ENCODE results near the gene THRSP.
"Not testable (repeated sequence)": the region's sequence is repeated elsewhere in the genome, so short reads cannot be mapped to it uniquely, and the experiment has no call there.

THRSP gene

DNA sequence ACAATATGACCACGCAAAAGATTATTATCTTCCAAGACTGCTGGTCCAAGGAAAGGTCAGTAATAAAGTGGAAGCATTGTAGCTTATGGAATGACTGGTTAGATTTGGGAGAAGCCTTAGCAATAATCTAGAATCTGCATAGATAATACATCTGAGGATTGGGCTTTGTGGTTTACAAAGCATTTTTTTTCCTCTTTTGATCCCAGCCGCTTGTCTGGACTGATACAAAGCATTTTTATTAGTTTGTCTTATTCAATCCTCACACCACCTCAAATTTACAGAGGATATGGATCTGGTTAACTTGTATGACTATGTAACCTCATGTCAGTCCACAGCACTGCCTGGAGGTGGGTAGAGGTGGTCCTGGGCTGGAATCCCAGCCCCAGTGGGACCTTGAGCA, 990 bp upstream of the THRSP start:
- no peak overlapping the region for H3K27ac Mint-ChIP-seq
- H3K36me3 Mint-ChIP-seq (ENCODE audit: insufficient read depth): peaks cover 7% of the 10 kb centered on the region
- H3K4me1 Mint-ChIP-seq (ENCODE audit: low read depth in 2 of 2): peaks cover 0 to 3% of the 10 kb centered on the region in 2 donors
- ATAC-seq (replicated peaks) (no peak), DNase-seq (no peak)
- no peak overlapping the region for H3K4me3 Mint-ChIP-seq
- H3K27me3 Mint-ChIP-seq: no peaks in the 10 kb centered on the region
- H3K9me3 Mint-ChIP-seq: no peaks in the 10 kb centered on the region

DNA sequence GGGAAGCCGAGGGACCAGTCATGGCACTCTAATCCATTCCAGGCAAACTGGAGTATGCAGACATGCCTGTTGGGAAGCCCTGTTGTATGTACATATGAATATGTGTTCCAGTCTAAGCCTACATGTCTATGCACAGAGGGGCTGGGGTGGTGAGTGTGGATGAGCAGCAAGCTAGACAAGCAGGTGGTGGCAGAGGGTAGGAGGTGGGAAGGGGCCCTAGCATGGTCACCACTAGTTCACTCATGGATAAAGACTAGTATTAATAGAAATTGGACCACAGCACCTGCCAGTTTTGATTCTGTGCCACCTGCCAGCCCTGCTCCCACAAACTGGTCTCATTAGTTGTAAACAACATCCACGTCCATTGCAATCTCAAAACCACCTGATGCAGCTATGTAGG, 1.5 kb downstream of the THRSP start:
- Mint-ChIP-seq H3K4me1 (ENCODE audit: low read depth in 2 of 2) (peaks cover 0 to 4% of the 10 kb centered on the region in 2 donors), H3K9me3 (no peaks in the 10 kb centered on the region), H3K4me3 (no peak overlapping the region), H3K27ac (no peak overlapping the region), H3K27me3 (no peaks in the 10 kb centered on the region), H3K36me3 (ENCODE audit: insufficient read depth) (peaks cover 29% of the 10 kb centered on the region)
- no peak for DNase-seq
- ATAC-seq (replicated peaks): no peak

DNA sequence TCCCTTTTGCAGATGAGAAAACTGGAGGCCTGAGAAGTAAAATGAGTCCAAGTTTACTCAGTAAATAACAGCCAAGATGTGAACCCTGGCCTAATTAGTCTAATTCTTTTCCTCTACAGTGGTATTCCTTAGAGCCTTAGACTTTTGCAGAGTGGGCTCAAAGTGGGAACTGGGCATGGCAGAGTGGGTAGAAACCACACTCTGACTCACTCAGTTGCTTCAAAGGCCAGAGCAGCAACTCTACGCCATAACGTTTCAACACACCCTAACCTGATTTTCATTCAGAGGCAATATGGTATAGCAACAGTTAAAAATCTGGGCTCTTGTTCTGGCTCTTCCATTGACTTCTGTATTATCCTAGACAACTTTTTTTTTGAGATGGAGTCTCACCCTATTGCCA, 2.8 kb downstream of the THRSP start:
- DNase-seq (no peak), ATAC-seq (replicated peaks) (no peak)
- Mint-ChIP-seq H3K27me3 (no peaks in the 10 kb centered on the region), H3K27ac (no peak overlapping the region), H3K4me3 (no peak overlapping the region), H3K4me1 (ENCODE audit: low read depth in 2 of 2) (peaks cover 0 to 4% of the 10 kb centered on the region in 2 donors), H3K9me3 (no peaks in the 10 kb centered on the region), H3K36me3 (ENCODE audit: insufficient read depth) (peaks cover 42% of the 10 kb centered on the region)

DNA sequence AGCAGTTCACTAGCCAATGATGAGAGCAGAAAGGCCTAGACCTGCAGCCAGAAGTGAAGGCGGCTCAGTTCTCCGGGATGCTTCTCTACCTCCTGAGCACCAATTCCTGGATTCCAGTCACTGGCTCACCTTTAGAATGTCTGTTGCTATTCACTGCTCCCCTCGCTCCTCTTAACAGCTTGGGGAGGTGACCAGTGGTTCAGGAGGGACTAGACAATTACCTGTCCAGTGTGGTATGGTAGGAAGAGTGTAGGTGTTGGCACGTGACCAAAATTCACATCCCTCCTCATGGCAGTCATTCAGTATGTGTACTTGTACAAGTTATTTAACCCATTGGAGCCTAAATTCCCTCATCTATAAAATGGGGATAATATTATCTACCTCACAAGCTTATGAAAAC, 4.0 kb downstream of the THRSP start:
- Mint-ChIP-seq H3K9me3 (no peaks in the 10 kb centered on the region), H3K4me1 (ENCODE audit: low read depth in 2 of 2) (peaks cover 2 to 9% of the 10 kb centered on the region in 2 donors), H3K4me3 (no peak overlapping the region), H3K27ac (peak overlapping the region; percentile 3 to 77), H3K36me3 (ENCODE audit: insufficient read depth) (peaks cover 51% of the 10 kb centered on the region), H3K27me3 (no peaks in the 10 kb centered on the region)
- ATAC-seq (replicated peaks) (no peak), DNase-seq (no peak)

DNA sequence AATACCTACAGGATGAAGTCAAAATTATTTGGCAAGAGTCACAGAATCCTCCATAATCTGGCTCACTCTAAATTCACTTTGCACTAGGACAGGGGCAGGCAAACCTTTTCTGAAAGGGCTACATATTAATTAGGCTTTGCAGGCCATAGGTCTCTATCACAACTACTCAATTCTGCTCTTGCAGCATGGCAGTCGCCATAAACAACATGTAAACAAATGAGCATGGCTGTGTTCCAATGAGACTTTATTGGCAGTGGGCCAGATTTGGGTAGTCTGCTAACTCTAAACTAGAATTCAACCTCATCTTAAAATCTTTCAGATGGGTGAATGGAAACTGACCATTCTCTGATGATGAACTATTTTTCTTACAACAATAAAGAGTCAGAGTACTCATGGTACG, 5.8 kb downstream of the THRSP start:
- ATAC-seq (replicated peaks) (no peak), DNase-seq (no peak)
- Mint-ChIP-seq H3K9me3 (no peaks in the 10 kb centered on the region), H3K27me3 (no peaks in the 10 kb centered on the region), H3K36me3 (ENCODE audit: insufficient read depth) (peaks cover 62% of the 10 kb centered on the region), H3K4me3 (no peak overlapping the region), H3K4me1 (ENCODE audit: low read depth in 2 of 2) (peaks cover 2 to 16% of the 10 kb centered on the region in 2 donors), H3K27ac (no peak overlapping the region)

DNA sequence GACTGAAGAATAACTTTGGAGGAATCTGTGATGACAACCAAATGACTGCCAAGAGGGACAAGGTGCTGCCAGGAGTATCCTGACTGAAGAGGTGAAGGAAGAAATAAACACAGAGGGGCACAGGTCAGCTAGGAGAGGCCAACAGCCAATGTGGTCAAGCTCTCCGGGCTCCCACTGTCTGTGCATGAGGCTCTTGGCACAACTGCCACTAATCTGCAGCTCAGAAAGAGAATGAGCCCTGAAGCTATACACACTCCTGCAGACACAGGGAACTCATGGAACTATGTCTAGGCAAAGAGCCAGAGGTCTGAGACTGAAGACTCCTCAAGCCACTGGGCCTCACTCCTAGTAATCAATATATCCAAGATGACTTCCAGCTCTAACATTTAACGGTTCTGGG, 7.0 kb downstream of the THRSP start:
- Mint-ChIP-seq H3K36me3 (ENCODE audit: insufficient read depth) (peaks cover 65% of the 10 kb centered on the region), H3K27ac (no peak overlapping the region), H3K4me3 (no peak overlapping the region), H3K4me1 (ENCODE audit: low read depth in 2 of 2) (peaks cover 6 to 22% of the 10 kb centered on the region in 2 donors), H3K27me3 (no peaks in the 10 kb centered on the region), H3K9me3 (no peaks in the 10 kb centered on the region)
- DNase-seq (no peak), ATAC-seq (replicated peaks) (no peak)

DNA sequence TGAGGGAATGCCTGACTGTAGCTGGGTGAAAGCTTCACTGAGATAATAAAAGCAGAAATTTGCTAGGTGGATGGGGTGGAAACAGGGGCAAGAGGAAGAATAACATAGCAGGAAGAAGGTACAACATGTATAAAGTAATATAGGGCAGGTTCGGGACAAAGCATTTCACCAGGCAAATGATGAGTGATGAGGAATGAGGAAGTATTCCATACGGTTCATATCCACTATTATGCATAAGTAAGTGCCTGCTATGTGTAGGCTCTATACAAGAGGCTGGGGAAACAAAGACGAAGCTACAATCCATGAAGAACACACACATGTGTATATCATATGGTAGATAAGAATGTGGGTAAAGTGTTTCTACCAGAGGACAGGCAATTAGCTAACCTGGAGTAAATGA, 8.1 kb downstream of the THRSP start:
- DNase-seq (no peak), ATAC-seq (replicated peaks) (no peak)
- H3K4me1 Mint-ChIP-seq (ENCODE audit: low read depth in 2 of 2): peaks cover 13 to 32% of the 10 kb centered on the region in 2 donors
- H3K36me3 Mint-ChIP-seq (ENCODE audit: insufficient read depth): peaks cover 71% of the 10 kb centered on the region
- H3K27ac Mint-ChIP-seq: peak overlapping the region in 1 of 2 donors; percentile 7
- no peak overlapping the region for H3K4me3 Mint-ChIP-seq
- H3K9me3 Mint-ChIP-seq: no peaks in the 10 kb centered on the region
- H3K27me3 Mint-ChIP-seq: no peaks in the 10 kb centered on the region

DNA sequence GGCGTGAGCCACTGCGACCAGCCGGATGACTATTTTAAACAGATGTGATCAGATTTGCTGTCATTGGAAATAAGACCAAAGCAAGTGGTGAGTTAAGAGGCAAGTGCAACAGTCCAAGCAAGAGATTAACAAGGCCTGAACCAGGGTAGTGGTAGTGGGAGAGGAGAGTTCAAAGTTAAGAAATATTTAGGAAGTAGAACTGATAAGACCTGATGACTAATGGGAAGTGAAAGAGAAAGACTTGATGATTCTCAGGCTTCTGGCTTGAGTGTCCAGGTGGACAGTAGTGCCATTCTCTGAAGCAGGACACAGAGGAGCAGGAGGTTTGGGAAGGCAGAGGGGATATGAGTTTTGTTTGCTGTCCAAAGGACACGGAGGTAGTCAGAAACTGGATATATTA, 8.8 kb downstream of the THRSP start:
- Mint-ChIP-seq H3K36me3 (ENCODE audit: insufficient read depth) (peaks cover 66% of the 10 kb centered on the region), H3K4me1 (ENCODE audit: low read depth in 2 of 2) (peaks cover 15 to 34% of the 10 kb centered on the region in 2 donors), H3K27ac (no peak overlapping the region), H3K27me3 (no peaks in the 10 kb centered on the region), H3K9me3 (no peaks in the 10 kb centered on the region), H3K4me3 (no peak overlapping the region)
- DNase-seq (no peak), ATAC-seq (replicated peaks) (no peak)

DNA sequence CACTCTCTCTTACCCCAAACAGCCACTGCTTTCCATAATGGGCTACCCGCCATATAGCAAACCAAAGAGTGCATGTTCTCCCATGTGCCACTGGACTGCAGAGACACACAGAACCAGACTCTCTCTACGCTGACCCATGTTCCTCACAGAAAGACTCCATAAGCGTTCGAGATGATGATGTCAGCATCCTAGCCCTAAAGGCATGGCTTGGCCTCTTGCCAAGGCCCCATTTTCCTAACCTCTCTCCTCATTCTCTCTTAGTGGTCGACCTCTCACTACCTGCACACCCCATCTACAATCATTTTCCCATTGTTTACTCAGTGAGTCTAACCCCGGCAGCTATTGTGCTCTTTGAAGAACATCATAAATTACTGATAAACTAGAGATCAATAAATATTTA, 11.1 kb downstream of the THRSP start:
- H3K4me1 Mint-ChIP-seq (ENCODE audit: low read depth in 2 of 2): peaks cover 27 to 44% of the 10 kb centered on the region in 2 donors

DNA sequence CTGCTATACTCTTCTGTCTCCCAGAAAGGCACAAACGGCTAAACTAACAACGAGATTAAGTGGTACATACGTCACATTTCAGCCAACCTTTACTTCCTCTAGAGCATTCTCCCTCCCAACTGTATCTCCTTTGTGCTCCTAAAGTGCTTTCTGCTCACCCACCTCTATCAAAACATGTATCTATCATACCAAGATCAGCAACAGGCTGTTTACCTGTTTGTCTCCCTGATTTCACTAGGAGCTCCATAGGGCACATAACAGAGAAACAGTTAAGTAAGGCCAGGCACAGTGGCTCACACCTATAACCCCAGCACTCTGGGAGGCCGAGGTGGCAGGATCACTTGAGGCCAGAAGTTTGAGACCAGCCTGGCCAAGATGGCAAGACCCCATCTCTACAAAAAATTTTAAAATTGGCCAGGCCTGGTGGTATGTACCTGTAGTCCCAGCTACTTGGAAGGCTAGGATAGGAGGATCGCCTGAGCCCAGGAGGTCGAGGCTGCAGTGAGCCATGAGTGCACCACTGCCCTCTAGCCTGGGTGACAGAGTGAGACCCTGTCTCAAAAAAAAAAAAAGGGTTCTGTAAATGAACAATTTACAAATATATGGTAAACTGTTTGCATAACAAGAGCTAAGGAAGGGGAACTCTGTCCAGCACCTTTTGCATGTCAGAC, 13.2 kb downstream of the THRSP start:
- ATAC-seq (replicated peaks) (no peak), DNase-seq (no peak)
- H3K27ac Mint-ChIP-seq: peak overlapping the region; percentile 3 to 68
- H3K4me1 Mint-ChIP-seq (ENCODE audit: low read depth in 2 of 2): peaks cover 37 to 56% of the 10 kb centered on the region in 2 donors
- H3K4me3 Mint-ChIP-seq: peak overlapping the region; percentile 4 to 11
- H3K9me3 Mint-ChIP-seq: no peaks in the 10 kb centered on the region
- H3K36me3 Mint-ChIP-seq (ENCODE audit: insufficient read depth): peaks cover 35% of the 10 kb centered on the region
- no peaks in the 10 kb centered on the region for H3K27me3 Mint-ChIP-seq

More for the DNA sequence above, 11.1 kb downstream of the THRSP start:
- Mint-ChIP-seq H3K27ac (peak overlapping the region in 1 of 2 donors; percentile 39), H3K4me3 (no peak overlapping the region), H3K36me3 (ENCODE audit: insufficient read depth) (peaks cover 51% of the 10 kb centered on the region), H3K9me3 (no peaks in the 10 kb centered on the region), H3K27me3 (no peaks in the 10 kb centered on the region)
- ATAC-seq (replicated peaks): no peak
- DNase-seq: no peak

DNA sequence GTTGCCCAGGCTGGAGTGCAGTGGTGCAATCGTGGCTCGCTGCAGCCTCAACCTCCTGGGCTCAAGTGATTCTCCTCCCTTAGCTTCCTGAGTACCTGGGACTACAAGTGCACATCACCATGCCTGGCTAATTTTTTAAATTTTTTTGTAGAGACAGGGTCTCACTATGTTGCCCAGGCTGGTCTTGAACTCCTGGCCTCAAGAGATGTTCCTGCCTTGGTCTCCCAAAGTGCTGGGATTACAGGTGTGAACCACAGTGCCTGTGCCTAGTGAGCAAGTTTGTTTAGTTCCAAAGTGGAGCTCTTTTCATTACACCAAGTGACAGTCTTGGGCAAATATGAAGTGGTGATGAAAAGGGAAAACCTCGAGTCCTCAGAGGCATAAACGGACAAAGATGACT, 13.9 kb downstream of the THRSP start:
- not testable (repeated sequence) for H3K9me3 Mint-ChIP-seq; DNase-seq; ATAC-seq (replicated peaks); H3K27me3 Mint-ChIP-seq
- Mint-ChIP-seq H3K27ac (peak overlapping the region; percentile 87 to 95), H3K4me1 (ENCODE audit: low read depth in 2 of 2) (peaks cover 35 to 54% of the 10 kb centered on the region in 2 donors), H3K36me3 (ENCODE audit: insufficient read depth) (peaks cover 30% of the 10 kb centered on the region), H3K4me3 (peak overlapping the region; percentile 82 to 87)

DNA sequence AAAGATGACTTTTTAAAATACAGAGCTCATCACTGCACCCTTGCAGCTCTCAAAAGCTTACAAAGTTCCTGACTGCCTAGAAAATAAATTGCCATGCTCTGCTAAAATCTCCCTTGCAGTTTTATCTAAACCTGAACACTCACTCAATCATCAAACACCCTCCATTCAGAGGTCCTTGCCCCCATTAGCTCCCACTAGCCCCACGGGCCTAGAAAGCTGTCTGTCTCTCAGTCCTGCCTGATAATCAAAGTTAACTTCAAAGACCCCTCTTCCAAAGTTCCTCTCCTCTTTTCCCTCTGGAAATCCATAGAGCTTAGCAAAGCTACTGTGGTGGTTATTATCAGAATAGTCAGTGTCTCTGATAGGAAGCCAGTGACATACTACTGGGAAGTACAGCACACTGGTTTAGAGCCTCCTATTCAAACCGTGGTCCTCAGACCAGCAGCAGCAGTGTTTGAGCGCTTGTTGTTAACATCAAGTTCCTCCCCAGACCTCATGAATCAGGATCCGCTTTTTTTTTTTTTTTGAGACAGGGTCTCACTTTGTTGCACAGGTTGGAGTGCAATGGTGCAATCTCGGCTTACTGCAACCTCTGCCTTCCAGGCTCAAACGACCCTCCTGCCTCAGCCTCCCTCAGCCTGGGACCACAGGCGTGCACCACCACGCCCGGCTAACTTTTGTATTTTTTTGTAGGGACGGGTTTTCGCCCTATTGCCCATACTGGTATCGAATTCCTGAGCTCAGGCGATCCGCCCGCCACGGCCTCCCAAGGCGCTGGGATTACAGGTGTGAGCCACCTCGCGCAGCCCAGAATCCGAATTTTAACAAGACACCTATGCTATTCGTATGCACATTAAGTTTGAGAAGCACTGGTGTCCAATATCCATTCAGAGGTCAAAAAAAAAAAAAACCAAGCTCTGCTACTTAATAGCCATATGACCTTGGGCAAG, 14.8 kb downstream of the THRSP start:
- Mint-ChIP-seq H3K27me3 (no peaks in the 10 kb centered on the region), H3K9me3 (no peaks in the 10 kb centered on the region), H3K36me3 (ENCODE audit: insufficient read depth) (peaks cover 24% of the 10 kb centered on the region), H3K4me3 (peak overlapping the region; percentile 82 to 87), H3K4me1 (ENCODE audit: low read depth in 2 of 2) (peaks cover 35 to 52% of the 10 kb centered on the region in 2 donors), H3K27ac (peak overlapping the region; percentile 87 to 95)
- ATAC-seq (replicated peaks) (no peak), DNase-seq (no peak)

DNA sequence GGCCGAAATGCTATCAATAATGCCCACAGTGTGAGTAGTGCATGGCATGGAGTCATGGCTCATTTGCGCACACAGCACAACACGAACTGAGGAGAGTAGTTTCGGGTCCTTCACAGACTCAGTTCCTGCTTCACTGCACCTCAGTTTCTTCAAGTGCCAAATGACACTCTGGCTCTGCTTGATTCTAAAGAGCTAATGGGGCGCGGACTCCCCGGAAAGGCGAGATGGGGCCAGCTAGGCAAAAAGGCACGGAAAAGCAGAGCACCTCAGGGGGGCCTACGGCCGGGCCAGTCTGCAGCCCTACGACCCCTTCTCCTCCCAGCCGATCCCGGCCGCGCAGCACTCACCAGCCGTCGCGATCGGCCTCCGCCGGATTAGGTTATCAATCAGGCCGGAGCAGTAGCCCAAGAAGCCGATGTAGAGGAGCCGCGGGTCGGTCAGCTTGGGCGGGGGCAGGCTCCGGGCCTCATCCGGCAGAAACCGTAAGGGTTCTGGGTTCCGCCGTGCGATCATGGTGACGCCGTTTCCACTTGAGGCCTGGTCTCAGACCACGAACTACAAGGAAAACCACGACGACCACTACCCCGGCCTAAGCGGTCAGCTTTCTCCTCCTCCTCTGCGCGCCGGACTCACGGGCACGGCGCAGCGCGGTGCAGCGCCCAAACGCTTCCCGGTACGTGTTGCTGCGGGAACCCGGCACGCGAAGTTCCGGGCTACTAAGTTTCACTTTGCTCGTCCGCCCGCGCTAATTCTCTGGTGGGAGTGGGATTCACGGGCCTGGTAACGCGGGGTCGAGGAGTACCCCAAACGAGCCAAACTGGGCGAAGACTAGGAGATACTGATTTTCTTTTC, 15.8 kb downstream of the THRSP start, which contains the start of gene NDUFC2:
TSS of gene NDUFC2 (minus strand) at position 631 of the 852 bp plus-strand sequence. CDS start at position 513, 118 bp downstream.
- no peaks in the 10 kb centered on the region for H3K9me3 Mint-ChIP-seq
- DNase-seq: peak; percentile 51 to 66 (median 56)
- H3K27ac Mint-ChIP-seq: peak within 1 kb of the TSS; percentile 87 to 95
- ATAC-seq (replicated peaks): peak; percentile 79
- H3K27me3 Mint-ChIP-seq: no peaks in the 10 kb centered on the region
- H3K4me1 Mint-ChIP-seq (ENCODE audit: low read depth in 2 of 2): peaks cover 35 to 46% of the 10 kb centered on the region in 2 donors
- H3K4me3 Mint-ChIP-seq: peak within 1 kb of the TSS; percentile 82 to 87
- H3K36me3 Mint-ChIP-seq (ENCODE audit: insufficient read depth): peaks cover 18% of the 10 kb centered on the region

Data from effector memory CD8-positive, alpha-beta T cell (primary cell).